Ureter (tissue), 1 donor: ENCODE results near the gene SCYL2. TPM values are rescaled to one million over a fixed set of nuclear protein-coding genes. Genes with fewer than 3 reads are reported as not detected.
"Not testable (repeated sequence)": the region's sequence is repeated elsewhere in the genome, so short reads cannot be mapped to it uniquely, and the experiment has no call there.

Experiments used
- DNase-seq: peaks from one replicate; pipeline ENCODE4 v3.0.0-alpha.2; 2020; ENCODE audit warnings: low spot score
- total RNA-seq: library from RNA; stranded (reverse); gene quantifications from one replicate; pipeline ENCODE4 v1.2.4, GENCODE V29; 2023
- donor health status: DM: yes; HTN: yes; CAD: no.

The SCYL2 gene
- total RNA-seq, 1 donor from 2014 or later: 48.2 TPM

DNA sequence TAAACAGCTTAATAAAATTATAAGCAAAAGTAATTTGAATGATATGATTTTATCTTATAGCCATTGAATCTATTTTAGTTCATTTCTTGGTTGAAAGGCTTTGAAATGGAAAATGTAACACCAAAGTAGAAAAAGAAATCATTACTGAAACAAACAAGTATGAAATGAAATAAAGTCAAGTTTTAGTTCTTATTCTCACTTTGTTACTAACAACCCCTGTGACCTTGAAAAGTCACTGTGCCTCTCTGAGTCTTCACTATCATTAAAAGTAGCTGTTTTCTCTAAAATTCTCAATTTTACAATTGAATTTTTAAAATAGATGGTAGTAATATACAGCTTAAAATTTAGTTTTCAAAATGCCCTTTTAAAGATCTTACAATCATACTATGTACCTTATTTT is 57.5 kb downstream of the SCYL2 start:
- no peak for DNase-seq

DNA sequence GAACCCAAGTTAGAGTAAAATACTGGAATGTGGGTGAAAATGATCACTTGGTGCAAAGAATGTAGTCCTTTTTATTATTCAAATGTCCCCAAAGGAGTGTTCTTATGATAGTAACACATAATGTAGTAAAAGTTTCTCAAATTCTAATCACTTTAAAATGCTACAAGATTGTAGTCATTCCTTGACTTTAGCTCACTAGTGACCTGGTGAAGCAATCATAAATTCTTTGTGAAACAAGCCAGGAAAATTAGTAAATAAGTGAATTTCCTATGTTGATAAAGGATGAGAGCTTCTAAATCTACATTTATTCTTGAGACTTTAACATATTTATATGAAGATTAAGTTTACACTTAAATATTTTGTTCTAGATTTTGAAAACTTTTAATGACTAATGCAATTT is 59.2 kb downstream of the SCYL2 start:
- DNase-seq: no peak

DNA sequence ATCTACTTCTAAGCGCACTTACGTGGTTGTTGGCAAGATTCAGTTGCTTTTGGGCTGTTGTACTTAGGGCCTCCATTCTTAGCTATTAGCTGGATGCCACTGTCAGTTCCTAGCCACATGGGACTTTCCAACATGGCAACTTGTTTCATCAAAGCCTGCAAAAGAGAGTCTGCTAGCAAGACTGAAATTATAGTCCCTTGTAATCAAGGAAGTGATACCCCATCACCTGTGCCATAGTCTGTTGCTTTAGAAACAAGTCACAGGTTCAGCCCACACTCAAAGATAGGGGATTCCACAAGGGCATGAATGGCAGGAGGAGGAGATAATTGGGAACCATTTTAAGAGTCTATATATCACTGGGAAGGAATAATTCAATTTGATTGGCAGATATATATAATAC is 62.8 kb downstream of the SCYL2 start:
- DNase-seq: no peak

DNA sequence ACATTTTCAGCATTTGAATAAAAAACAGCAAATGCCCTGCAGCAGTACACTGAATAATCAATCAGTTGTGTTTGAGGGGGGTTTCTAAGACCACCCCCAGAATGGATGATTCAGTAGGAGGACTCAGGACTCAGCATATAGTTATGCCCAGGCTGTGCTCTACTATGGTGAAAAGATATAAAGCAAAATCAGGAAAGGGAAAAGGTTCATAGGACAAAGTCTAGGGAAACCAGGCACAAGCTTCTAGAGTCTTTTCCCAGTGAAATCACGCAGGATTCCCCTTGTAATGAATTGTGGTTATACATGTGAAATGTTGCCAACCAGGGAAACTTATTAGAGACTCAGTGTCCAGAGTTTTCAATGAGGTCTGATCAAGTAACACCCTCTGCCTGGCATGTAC is 64.9 kb downstream of the SCYL2 start:
- DNase-seq: no peak

DNA sequence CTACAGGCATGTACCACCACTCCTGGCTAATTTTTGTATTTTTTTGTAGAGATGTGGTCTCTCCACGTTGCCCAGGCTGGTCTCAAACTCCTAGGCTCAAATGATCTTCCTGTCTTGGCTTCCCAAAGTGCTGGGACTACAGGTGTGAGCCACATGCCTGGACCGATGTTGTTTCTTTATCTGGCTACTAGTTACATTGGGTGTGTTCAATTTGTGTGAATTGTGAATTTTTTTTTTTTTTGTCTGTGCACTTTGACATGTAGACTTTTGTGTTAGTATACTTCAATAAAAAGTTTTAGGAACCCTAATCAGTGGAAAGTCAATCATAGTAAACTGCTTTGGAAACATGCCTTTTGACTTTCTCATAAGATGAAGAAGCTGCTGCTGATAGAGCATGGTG is 65.9 kb downstream of the SCYL2 start:
- no peak for DNase-seq

DNA sequence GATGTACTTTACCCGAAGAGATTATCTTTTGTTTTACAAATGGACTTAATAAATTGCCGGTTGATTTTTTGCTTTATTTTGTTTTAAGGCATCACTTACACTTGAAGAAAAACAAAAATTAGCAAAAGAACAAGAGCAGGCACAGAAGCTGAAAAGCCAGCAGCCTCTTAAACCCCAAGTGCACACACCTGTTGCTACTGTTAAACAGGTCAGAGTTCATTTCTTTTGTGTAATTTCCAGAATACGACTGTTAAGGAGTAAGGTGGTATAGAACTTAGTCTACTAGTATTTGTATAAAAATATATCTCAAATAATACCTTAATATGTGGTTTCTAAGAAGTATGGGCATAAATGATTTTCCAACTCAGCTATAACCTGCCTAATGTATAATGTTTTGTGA is 70.3 kb downstream of the SCYL2 start:
- DNase-seq: no peak

DNA sequence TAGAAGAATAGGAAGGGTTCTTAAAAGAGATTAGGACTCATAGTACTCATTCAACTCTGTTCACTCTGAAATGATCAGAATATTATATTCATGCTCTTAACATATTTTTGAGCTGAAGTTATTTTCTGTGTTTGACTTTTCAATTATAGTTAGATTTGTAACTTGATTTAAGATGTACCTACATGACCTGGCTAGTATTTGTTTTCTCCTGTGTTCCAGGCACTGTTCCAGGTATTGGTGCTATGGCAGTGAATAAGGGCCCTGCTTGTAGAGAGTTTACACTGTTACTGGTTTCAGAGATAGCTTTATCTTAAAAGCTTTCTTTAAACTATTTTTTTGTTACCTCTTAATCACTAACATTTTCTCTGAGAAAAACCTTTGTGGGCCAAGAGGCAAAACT is 70.8 kb downstream of the SCYL2 start:
- no peak for DNase-seq

DNA sequence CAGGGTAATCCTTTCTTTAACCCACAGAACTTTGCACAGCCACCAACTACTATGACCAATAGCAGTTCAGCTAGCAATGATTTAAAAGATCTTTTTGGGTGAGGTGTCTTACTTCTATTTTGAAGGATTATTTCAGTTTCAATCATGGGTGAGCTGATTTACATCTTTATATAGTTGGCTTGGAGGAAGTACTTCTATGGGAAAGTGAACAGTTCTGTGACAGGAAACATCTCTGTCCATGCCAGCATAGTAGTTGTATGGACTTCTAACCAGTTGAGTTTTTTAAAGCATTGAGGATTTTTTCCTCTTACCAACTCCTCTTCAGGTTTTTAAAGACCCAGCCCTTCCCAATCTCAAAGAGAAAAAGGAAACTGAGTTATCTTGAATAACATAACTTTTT is 72.1 kb downstream of the SCYL2 start:
- DNase-seq: no peak

DNA sequence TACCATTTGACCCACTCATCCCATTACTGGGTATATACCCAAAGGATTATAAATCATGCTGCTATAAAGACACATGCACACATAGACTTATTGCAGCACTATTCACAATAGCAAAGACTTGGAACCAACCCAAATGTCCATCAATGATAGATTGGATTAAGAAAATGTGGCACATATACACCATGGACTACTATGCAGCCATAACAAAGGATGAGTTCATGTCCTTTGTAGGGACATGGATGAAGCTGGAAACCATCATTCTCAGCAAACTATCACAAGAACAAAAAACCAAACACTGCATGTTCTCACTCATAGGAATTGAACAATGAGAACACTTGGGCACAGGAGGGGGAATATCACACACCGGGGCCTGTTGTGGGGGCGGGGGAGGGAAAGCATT is 75.9 kb downstream of the SCYL2 start:
- DNase-seq: not testable (repeated sequence)

DNA sequence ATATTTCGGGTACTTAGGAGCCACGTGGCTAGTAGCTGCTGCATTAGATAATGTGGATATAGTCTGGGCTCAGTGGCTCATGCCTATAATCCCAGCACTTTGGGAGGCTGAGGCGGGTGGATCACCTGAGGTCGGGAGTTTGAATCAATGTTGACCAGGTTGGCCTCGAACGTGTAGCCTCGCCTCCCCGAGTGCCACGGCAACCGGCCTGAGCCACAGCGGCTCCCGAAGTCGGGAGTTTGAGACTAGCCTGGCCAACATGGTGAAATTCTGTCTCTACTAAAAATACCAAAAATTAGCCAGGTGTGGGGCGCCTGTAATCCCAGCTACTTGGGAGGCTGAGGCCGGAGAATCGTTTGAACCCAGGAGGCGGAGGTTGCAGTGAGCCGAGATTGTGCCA is 77.4 kb downstream of the SCYL2 start:
- DNase-seq: not testable (repeated sequence)

DNA sequence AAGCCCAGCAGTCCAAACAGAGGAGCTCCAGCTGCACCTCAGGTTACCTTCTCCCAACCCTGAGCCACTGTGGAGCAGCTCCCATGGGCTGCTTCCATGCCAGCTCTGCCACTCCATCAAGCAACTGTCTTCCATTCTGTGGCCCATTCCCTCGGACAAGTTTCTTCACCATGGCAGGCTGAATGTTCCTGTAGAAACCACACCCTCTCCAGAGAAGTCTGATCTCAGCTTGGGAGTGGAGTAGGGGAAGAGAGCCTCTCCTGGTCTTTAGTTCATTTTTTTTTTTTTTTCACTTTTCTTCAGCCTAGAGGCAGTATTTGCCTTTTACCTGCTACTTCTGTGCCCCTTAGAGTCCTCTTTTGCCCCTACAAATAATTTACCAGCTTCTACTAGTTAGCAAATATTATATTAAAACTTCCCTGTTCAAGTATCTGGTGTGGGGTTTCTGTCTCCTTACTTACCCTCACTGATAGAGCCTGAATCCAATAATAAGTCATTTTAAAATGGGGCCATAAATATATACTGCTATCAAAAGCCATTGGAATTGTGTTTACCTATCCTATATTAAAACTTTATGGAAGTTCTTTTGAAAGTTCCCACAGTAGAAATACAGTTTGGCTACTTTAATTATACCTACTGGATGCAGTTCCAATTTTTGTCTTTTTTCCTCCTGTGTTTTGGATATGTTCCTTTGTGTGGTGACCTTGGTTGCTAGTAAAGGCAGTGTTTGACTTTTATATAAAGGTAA is 78.2 kb downstream of the SCYL2 start:
- DNase-seq: no peak

DNA sequence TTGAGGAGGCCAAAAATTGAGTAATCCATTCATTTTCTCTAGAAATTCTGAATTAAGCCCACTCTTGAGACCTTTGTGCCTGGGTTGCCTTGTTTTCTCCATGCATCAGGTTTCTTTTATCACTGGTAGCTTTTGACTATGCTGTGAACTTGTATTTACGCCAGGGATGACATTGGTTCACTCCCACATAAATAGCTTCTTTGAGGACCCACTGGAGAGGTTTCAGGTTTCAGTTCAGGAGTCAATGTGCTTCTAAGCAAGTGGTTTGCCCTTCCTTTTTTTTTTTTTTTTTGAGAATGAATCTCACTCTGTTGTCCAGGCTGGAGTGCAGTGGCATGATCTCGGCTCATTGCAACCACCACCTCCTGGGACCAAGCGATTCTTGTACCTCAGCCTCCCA is 79.7 kb downstream of the SCYL2 start:
- DNase-seq: no peak

DNA sequence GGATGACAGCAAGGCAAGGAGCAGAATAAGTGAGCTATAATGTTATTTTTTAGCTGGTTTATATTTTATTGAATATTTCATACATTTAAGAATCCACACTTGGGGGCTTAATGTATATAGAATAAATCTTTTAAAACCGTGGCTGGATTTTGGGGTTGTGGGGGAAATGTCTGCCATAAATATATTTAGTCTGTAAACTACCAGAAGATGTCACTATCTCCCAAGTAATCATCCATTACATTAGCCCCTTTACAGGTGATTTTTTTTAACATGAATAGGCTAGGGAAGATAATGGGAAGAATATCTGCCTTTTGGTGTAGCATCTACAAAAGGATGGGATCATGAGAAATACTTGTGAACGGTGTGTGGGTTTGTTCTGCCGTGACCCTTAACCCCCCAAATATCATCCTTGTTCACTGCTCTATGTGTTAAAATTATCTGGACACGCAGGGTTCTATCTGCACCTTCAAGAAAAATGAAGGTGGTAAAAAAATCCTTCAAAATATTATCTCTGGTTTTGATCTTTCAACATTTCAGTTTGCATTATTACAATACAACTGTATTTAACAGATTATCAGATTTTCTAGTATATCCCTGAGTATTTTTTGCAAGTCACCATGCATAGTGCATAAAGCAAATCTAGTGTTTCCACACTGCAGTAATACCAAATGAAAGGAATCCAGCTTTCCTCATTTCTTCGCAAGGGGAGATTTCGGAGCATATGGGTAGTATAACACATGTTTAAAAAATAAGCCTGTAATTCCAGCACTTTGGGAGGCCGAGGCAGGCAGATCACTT is 81.9 kb downstream of the SCYL2 start:
- no peak for DNase-seq

DNA sequence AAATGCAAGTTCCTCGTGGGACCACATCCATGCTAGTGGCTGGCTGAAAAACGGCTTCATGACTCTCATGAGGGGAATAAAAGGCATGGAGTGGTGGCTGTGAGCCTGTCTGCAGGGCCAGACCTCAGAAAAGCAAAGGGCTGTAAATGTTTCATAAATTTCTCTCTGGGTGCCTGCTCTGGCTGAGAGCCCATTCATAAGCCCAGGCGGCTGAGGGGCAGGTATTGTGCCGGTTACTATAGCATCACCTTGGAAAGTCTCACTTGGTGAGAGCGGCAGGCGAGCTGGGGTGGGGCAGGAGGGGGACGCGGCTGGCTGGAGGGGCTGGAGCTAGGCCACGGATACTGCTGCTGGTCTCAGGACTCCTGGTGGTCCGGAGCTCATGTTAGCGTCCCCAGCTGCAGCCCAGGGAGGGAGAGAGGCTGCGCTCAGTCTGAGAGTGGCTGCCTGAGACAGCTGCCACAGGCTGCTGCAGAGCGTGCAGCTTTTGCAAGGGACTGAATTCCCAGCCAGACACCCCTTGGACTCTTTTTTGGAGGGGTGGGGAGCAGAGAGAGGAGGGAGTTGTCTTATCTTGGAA is 89.8 kb downstream of the SCYL2 start, which contains the start of gene SLC17A8:
Gene SLC17A8 (plus strand): TSS at position 431 of the 580 bp plus-strand sequence. CDS start 318 bp downstream, outside the sequence.
- no peak for DNase-seq

DNA sequence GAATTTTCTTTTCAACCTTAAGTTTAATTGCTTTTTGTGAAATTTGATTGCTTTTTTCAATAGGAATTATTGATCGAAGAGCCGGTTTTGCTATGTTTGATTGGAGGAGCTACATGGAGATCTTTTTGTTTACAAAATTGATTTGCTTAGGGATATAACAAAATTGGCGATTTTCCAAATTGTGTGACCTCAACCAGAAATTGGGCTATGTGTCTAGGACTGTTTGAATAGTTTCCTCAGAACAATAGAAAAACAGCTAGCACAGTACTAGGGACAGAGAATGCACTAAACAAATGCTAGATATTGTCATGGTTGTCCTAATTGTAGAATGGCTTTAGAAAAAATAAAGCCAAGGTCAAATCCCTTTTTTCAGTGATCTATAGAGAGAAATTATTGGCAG is 92.3 kb downstream of the SCYL2 start:
- DNase-seq: no peak

DNA sequence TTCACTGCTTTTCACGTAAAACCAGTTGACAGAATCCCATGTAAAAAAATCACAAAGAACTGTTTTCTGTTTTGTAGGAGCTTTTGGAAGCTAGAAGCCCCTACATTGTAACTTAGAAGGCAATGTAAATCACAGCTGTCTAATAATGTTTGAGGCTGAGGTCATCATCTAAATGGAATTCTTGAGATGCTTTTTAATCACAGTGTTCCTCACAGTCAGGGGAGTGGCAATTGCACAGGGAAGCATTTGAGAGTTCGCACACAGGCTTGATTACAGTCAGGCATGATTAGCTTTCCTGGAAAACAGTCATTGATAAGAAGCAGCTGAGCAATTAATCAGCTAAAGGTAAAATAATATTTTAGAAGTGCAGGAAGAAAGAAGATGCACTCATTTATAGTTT is 92.8 kb downstream of the SCYL2 start:
- no peak for DNase-seq

DNA sequence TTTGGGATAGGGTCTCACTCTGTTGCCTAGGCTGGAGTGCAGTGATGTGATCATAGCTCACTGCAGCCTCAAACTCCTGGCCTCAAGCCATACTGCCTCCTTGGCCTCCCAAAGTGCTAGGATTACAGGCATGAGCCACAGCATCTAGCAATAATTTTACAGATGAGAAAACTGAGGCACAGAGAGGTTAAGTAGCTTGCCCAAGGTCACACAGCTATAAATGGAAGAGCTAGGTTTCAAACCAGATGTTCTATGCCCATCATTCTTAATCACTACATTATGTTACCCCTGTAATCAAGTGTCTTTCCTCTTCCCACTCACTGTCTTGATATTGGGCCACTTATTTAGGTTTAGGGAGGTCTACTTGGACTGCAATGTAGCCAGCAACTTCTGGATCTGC is 93.5 kb downstream of the SCYL2 start:
- no peak for DNase-seq

DNA sequence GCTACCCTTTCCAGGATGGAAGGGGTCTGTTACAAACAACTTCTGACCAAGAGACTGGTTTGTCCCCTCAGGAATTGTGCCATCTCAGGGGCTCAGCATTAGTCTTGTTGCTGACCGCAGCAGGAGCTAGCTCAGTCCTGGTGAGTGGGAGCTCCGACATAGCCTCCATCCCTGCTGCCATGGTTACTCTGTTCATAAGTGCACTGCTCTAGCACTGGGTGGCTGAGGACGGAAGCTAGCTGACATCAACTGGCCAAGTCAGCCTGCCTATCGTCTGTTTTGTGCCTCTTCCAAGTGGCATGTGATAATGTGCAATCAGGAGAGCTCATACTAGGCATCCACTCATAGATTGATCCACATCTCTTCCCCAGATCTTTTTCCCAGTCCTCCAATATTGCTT is 97.3 kb downstream of the SCYL2 start:
- no peak for DNase-seq

DNA sequence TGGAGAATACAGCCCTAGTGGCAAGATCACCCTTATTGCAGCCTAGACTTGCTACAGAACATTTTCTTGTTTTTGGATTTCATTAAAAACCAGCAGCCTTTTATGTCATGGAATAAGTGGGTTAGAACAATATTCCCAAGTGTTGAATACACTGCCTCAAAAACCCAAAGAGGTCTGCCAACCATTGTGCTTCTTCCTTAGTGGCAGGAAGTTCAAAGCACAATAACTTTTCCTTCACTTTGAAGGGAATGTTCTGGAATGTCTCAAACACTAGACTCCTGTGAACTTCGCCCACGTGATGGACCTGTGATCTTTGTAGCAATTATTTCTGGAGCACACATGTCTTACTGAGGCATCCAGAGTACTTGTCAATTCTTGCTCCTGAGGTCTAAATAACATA is 98.4 kb downstream of the SCYL2 start:
- no peak for DNase-seq

DNA sequence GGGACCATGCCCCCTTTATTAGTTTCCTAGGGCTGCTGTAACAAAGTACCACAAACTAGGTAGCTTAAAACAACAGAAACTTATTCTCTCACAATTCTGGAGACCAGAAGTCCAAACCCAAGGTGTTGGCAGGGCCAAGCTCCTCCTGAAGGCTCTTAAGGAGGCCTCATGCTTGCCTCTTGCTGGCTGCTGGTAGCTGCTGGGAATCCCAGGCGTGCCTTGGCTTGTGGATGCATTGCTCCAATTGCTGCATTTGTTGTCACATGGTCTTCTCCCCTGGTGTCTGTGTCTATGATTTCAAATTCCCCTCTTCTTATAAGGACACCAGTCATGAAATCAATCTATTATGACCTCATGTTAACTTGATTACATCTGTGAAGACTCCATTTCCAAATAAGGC is 101.1 kb downstream of the SCYL2 start:
- DNase-seq: no peak

DNA sequence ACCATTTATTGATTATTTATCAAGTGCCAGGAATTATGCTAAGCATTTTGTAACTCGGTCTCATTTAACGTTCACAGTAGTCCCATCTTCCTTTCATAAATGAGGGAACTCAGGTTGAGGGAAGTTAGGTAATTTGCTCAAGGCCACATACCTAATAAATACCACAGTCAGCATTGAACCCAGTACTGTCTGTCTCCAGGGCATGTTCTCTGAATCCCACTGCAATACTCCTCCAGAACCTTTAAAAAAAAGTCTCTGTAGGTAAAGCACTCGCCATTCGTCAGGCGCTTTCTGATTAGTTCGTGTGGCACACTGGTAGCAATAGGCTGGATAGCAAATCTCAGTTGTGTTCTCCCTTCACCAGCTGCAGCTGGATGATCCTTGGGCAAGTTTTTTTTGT is 104.2 kb downstream of the SCYL2 start:
- no peak for DNase-seq

DNA sequence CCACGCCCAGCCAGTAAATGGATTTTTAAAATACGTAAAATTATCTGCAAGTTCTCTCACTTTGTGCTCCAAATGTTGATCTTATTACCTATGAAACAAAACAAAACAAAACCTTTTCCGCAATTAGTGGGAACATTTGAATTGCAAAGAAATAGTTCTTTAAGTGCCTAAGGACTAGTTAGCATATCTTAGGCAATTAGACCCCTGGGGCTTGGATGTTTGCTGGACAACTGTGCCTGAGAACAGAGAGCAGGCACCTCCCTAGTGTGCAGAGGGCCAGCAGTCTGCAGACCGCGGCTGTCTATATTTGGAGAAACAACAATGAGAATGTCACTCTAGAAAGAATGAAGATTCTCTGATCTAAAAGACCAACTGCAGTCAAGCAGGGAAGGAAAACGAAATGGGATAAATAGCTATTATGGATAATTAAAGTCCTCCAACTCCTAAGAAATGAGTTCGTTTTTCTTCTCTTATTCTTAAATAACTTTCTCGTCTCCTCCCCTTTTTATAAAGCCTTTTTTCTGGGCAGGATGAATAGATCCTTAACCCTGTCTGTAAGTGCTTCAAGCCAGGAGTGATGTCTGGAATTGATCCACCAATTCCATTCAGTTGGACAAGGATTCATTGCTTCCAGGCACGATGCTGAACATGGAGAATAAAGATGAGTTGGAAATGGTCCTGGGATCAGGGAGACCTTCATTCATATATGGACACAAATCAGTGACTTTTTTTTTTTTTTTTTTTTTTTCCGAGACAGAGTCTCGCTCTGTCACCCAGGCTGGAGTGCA is 106.1 kb downstream of the SCYL2 start:
- DNase-seq: no peak
